ENCODE measurements around the gene SUPT6H.

SUPT6H gene

DNA sequence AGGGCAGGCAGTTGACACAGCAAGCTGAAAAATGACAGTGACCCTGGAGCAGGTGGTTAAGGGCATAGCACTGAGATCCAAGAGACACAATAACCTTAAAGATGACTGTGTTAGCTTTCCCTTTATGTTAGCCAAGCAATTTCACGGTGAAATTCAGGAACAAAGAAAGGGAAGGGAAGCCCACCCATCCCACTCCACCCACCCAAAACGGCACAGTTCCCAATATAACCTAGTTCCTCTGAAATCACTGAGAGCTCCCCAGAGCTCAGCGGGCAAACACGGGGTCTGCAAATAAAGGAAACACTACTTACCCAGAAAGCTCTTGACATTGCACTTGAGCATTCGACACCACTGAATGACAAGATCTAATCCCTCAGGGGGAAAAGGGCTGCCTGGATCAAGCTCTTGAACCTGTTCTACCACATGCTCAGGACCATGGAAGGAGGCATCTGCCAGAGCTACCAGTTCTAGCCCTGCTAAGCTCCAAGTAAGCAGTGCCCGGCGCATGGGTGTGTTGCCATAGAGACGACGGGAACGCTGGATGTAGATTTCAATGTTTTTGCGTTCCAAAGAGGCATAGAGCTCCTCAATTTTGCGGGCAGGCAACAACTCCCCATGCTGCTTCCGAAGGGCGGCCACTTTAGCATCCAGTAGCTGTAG is 27.7 kb upstream of the SUPT6H start:
- H3K9ac ChIP-seq (ENCODE audit: low read length), result no peak overlapping the region
- no peaks in the 10 kb centered on the region for H3K9me2 ChIP-seq (ENCODE audit: low read depth, low read length)
- no peaks in the 10 kb centered on the region for H3K27me3 ChIP-seq (ENCODE audit: insufficient read depth, low read length)
- no peak overlapping the region for H2AFZ ChIP-seq (ENCODE audit: low read length)
- H4K20me1 ChIP-seq (ENCODE audit: insufficient read depth, low read length), result no peaks in the 10 kb centered on the region
- no peak overlapping the region for H3K4me3 ChIP-seq (ENCODE audit: low read depth, low read length, poor library complexity, severe bottlenecking)
- H3K36me3 ChIP-seq (ENCODE audit: insufficient read depth, low read length), result peaks cover 96% of the 10 kb centered on the region
- no peak overlapping the region for H3K27ac ChIP-seq (ENCODE audit: low read depth, low read length, poor library complexity, severe bottlenecking)
- TF ChIP-seq, protein P1, sequence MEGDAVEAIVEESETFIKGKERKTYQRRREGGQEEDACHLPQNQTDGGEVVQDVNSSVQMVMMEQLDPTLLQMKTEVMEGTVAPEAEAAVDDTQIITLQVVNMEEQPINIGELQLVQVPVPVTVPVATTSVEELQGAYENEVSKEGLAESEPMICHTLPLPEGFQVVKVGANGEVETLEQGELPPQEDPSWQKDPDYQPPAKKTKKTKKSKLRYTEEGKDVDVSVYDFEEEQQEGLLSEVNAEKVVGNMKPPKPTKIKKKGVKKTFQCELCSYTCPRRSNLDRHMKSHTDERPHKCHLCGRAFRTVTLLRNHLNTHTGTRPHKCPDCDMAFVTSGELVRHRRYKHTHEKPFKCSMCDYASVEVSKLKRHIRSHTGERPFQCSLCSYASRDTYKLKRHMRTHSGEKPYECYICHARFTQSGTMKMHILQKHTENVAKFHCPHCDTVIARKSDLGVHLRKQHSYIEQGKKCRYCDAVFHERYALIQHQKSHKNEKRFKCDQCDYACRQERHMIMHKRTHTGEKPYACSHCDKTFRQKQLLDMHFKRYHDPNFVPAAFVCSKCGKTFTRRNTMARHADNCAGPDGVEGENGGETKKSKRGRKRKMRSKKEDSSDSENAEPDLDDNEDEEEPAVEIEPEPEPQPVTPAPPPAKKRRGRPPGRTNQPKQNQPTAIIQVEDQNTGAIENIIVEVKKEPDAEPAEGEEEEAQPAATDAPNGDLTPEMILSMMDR (IDR thresholded peaks at IDR 0.05; ENCODE audit: low read length), result no peak
- no peak for TF ChIP-seq EZH2 (IDR thresholded peaks at IDR 0.05; ENCODE audit: borderline replicate concordance, low read length)
- no peaks in the 10 kb centered on the region for H3K4me1 ChIP-seq (ENCODE audit: insufficient read depth, low read length, severe bottlenecking)
- H3K4me2 ChIP-seq (ENCODE audit: low read length), result no peak overlapping the region
- no peaks in the 10 kb centered on the region for H3K79me2 ChIP-seq (ENCODE audit: insufficient read depth, low read length)
- no peaks in the 10 kb centered on the region for H3F3A ChIP-seq (ENCODE audit: insufficient read depth, low read length)
- H3K9me3 ChIP-seq (ENCODE audit: low read length), result no peaks in the 10 kb centered on the region

DNA sequence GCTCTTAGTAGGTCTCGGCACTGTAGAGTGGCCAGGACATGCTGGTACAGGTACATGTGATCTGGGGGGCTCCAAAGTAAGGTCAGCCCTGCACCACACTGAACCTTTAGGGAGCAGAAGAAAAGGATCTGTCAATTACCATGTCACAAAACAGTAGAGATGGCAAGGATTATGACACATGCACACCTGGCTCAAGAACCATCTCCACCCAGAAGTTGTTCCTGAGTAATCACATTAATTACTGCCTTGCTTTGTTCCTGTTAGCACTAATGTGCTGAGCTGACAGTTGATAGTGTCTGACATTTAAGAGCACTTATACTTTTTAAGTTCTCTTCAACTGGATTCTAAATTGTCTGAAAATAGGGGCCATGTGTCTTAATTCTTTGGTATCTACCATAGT is 26.5 kb upstream of the SUPT6H start:
- Histone ChIP-seq H3K27ac (ENCODE audit: low read depth, low read length, poor library complexity, severe bottlenecking) (no peak overlapping the region), H3K4me2 (ENCODE audit: low read length) (no peak overlapping the region), H2AFZ (ENCODE audit: low read length) (no peak overlapping the region), H3K4me3 (ENCODE audit: low read depth, low read length, poor library complexity, severe bottlenecking) (no peak overlapping the region), H3K9ac (ENCODE audit: low read length) (no peak overlapping the region), H3F3A (ENCODE audit: insufficient read depth, low read length) (no peaks in the 10 kb centered on the region), H4K20me1 (ENCODE audit: insufficient read depth, low read length) (no peaks in the 10 kb centered on the region), H3K79me2 (ENCODE audit: insufficient read depth, low read length) (no peaks in the 10 kb centered on the region), H3K27me3 (ENCODE audit: insufficient read depth, low read length) (no peaks in the 10 kb centered on the region), H3K9me3 (ENCODE audit: low read length) (no peaks in the 10 kb centered on the region), H3K9me2 (ENCODE audit: low read depth, low read length) (no peaks in the 10 kb centered on the region), H3K4me1 (ENCODE audit: insufficient read depth, low read length, severe bottlenecking) (no peaks in the 10 kb centered on the region), H3K36me3 (ENCODE audit: insufficient read depth, low read length) (peaks cover 99% of the 10 kb centered on the region)
- TF ChIP-seq, protein P1 (IDR thresholded peaks at IDR 0.05; ENCODE audit: low read length), result no peak
- no peak for TF ChIP-seq EZH2 (IDR thresholded peaks at IDR 0.05; ENCODE audit: borderline replicate concordance, low read length)

DNA sequence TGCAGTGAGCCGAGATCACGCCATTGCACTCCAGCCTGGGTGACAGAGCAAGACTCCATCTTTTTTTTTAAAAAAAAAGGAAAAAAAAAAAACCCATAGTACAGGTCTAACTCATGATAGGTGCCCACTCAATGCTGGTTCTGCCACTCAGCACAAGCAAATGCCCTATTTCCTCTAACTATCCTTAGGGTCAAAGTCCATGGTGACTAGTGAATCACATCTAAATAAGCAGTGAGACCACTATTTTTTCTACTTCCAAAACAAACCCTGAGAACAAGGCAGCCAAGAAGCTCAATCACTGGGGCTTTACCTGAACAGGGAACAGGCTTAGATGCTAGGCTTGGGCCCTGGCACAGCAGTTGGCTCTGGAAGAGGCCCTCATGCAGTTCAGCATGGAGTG is 20.4 kb upstream of the SUPT6H start:
- no peak overlapping the region for H3K4me3 ChIP-seq (ENCODE audit: low read depth, low read length, poor library complexity, severe bottlenecking)
- H3K9ac ChIP-seq (ENCODE audit: low read length), result no peak overlapping the region
- no peak overlapping the region for H3K27ac ChIP-seq (ENCODE audit: low read depth, low read length, poor library complexity, severe bottlenecking)
- peaks cover 21% of the 10 kb centered on the region for H3K4me1 ChIP-seq (ENCODE audit: insufficient read depth, low read length, severe bottlenecking)
- H3K36me3 ChIP-seq (ENCODE audit: insufficient read depth, low read length), result peaks cover 68% of the 10 kb centered on the region
- no peaks in the 10 kb centered on the region for H3K9me2 ChIP-seq (ENCODE audit: low read depth, low read length)
- H3K79me2 ChIP-seq (ENCODE audit: insufficient read depth, low read length), result peaks cover 13% of the 10 kb centered on the region
- TF ChIP-seq EZH2 (IDR thresholded peaks at IDR 0.05; ENCODE audit: borderline replicate concordance, low read length), result no peak
- TF ChIP-seq, protein P1 (IDR thresholded peaks at IDR 0.05; ENCODE audit: low read length), result no peak
- no peak overlapping the region for H3K4me2 ChIP-seq (ENCODE audit: low read length)
- H2AFZ ChIP-seq (ENCODE audit: low read length), result no peak overlapping the region
- no peaks in the 10 kb centered on the region for H3K9me3 ChIP-seq (ENCODE audit: low read length)
- H4K20me1 ChIP-seq (ENCODE audit: insufficient read depth, low read length), result no peaks in the 10 kb centered on the region
- H3F3A ChIP-seq (ENCODE audit: insufficient read depth, low read length), result no peaks in the 10 kb centered on the region
- no peaks in the 10 kb centered on the region for H3K27me3 ChIP-seq (ENCODE audit: insufficient read depth, low read length)

All from OCI-LY1 (cell line).